Measurements from ENCODE around the gene GALNT11.

The GALNT11 gene

DNA sequence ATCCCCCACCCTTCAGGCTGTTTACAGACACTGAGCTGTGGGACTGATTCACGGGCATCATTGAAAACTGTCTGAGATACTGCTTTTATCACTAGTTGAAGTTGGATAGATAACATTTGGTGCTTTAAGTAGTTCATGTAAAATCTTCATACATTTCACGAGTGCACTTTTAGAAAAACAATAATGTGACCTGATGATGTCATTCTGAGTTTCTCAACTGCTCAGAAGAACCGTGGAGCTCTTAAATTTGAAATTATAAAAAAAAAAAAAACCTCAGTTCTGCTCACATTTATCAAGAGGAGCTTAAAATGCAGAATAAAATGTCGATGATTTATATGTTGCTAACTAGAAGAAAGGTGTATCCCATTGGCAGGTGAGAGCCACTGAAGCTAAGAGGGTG, 81.5 kb downstream of the GALNT11 start:
- Histone ChIP-seq H3K4me3 (ENCODE audit: low read depth in 1 of 5, low read length in 5 of 5) (no peak overlapping the region), H3K9me3 (ENCODE audit: control insufficient read depth in 5 of 5, low read length in 5 of 5) (no peaks in the 10 kb centered on the region), H3K4me1 (ENCODE audit: control insufficient read depth in 5 of 5, insufficient read depth in 5 of 5, low read length in 5 of 5) (no peaks in the 10 kb centered on the region), H3K36me3 (ENCODE audit: control insufficient read depth in 5 of 5, insufficient read depth in 5 of 5, low read length in 5 of 5) (peaks cover 17 to 61% (median 39%) of the 10 kb centered on the region in 5 donors), H3K9ac (ENCODE audit: low read length in 5 of 5) (no peak overlapping the region), H3K27me3 (ENCODE audit: control insufficient read depth in 5 of 5, insufficient read depth in 4 of 5, low read length in 5 of 5) (no peaks in the 10 kb centered on the region), H3K27ac (ENCODE audit: low read depth, low read length) (no peak overlapping the region)

- Histone ChIP-seq H3K4me3 (ENCODE audit: low read depth in 1 of 5, low read length in 5 of 5) (no peak overlapping the region), H3K36me3 (ENCODE audit: control insufficient read depth in 5 of 5, insufficient read depth in 5 of 5, low read length in 5 of 5) (peaks cover 17 to 59% (median 37%) of the 10 kb centered on the region in 5 donors), H3K9ac (ENCODE audit: low read length in 5 of 5) (no peak overlapping the region), H3K27me3 (ENCODE audit: control insufficient read depth in 5 of 5, insufficient read depth in 4 of 5, low read length in 5 of 5) (no peaks in the 10 kb centered on the region), H3K27ac (ENCODE audit: low read depth, low read length) (no peak overlapping the region), H3K9me3 (ENCODE audit: control insufficient read depth in 5 of 5, low read length in 5 of 5) (no peaks in the 10 kb centered on the region), H3K4me1 (ENCODE audit: control insufficient read depth in 5 of 5, insufficient read depth in 5 of 5, low read length in 5 of 5) (no peaks in the 10 kb centered on the region)
Observed at GRCh38 chr7:152107945-152108344, 82.5 kb downstream of the GALNT11 start.

DNA sequence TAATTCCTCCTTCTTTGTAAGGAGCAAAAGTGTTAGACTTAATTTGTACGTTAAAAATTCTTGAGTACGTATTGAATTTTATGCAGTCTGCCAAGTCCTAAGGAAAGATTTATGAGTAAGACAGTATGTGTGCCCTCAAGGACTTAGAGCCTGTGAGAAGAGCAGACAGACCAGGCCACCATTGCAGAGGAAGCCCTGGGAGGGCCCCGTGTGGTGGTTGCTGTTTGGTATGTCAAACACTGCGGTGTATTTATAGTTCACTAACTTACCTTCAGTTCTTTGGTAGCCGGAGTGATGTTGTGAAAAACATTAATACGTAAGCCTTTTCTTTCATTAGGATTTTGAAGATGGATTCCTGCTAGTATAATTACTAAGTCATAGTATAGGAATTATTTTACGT, 82.9 kb downstream of the GALNT11 start:
- Histone ChIP-seq H3K27me3 (ENCODE audit: control insufficient read depth in 5 of 5, insufficient read depth in 4 of 5, low read length in 5 of 5) (no peaks in the 10 kb centered on the region), H3K27ac (ENCODE audit: low read depth, low read length) (no peak overlapping the region), H3K9ac (ENCODE audit: low read length in 5 of 5) (no peak overlapping the region), H3K36me3 (ENCODE audit: control insufficient read depth in 5 of 5, insufficient read depth in 5 of 5, low read length in 5 of 5) (peaks cover 17 to 58% (median 33%) of the 10 kb centered on the region in 5 donors), H3K9me3 (ENCODE audit: control insufficient read depth in 5 of 5, low read length in 5 of 5) (no peaks in the 10 kb centered on the region), H3K4me3 (ENCODE audit: low read depth in 1 of 5, low read length in 5 of 5) (no peak overlapping the region), H3K4me1 (ENCODE audit: control insufficient read depth in 5 of 5, insufficient read depth in 5 of 5, low read length in 5 of 5) (no peaks in the 10 kb centered on the region)

GRCh38 chr7:152112829-152113228, 87.4 kb downstream of the GALNT11 start:
- no peaks in the 10 kb centered on the region for H3K4me1 ChIP-seq (ENCODE audit: control insufficient read depth in 5 of 5, insufficient read depth in 5 of 5, low read length in 5 of 5)
- H3K9me3 ChIP-seq (ENCODE audit: control insufficient read depth in 5 of 5, low read length in 5 of 5), result no peaks in the 10 kb centered on the region
- H3K4me3 ChIP-seq (ENCODE audit: low read depth in 1 of 5, low read length in 5 of 5), result no peak overlapping the region
- no peaks in the 10 kb centered on the region for H3K27me3 ChIP-seq (ENCODE audit: control insufficient read depth in 5 of 5, insufficient read depth in 4 of 5, low read length in 5 of 5)
- no peak overlapping the region for H3K9ac ChIP-seq (ENCODE audit: low read length in 5 of 5)
- peaks cover 14 to 69% (median 37%) of the 10 kb centered on the region in 5 donors for H3K36me3 ChIP-seq (ENCODE audit: control insufficient read depth in 5 of 5, insufficient read depth in 5 of 5, low read length in 5 of 5)
- no peak overlapping the region for H3K27ac ChIP-seq (ENCODE audit: low read depth, low read length)

DNA sequence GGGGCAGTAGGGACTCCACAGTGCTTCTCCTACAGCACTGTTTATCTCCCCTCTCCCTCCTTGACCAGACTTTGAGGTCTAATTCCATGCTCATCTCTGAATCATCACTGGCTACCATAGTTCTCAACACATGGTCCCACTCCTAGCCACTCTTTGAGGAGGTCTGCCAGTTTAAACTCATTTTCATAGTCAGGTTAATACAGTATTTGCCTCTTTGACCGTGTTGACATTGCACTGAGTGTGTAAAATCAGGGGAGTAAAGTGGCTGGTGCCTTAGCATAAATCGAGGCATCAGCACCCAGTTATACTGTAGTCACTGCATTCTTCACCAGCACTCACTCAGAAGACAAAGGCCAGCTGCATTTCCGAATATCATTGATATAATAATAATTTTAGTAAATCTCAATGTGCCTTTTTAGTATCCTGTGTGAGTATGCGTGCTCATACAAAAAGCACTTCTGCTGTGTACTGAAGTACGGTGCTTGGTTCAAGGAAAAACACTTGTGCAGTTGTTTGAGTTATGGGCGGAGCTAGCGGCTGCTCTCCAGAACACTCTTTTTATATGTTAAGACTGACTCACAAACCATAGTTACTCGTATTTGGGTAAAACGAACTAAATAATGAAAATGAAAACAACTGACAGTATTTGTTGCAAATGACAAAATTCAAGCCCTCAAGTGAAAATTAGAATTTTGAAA, 89.7 kb downstream of the GALNT11 start:
- Histone ChIP-seq H3K4me1 (ENCODE audit: control insufficient read depth in 5 of 5, insufficient read depth in 5 of 5, low read length in 5 of 5) (no peaks in the 10 kb centered on the region), H3K27ac (ENCODE audit: low read depth, low read length) (no peak overlapping the region), H3K4me3 (ENCODE audit: low read depth in 1 of 5, low read length in 5 of 5) (no peak overlapping the region), H3K9me3 (ENCODE audit: control insufficient read depth in 5 of 5, low read length in 5 of 5) (no peaks in the 10 kb centered on the region), H3K9ac (ENCODE audit: low read length in 5 of 5) (no peak overlapping the region), H3K36me3 (ENCODE audit: control insufficient read depth in 5 of 5, insufficient read depth in 5 of 5, low read length in 5 of 5) (peaks cover 27 to 73% (median 55%) of the 10 kb centered on the region in 5 donors), H3K27me3 (ENCODE audit: control insufficient read depth in 5 of 5, insufficient read depth in 4 of 5, low read length in 5 of 5) (no peaks in the 10 kb centered on the region)

DNA sequence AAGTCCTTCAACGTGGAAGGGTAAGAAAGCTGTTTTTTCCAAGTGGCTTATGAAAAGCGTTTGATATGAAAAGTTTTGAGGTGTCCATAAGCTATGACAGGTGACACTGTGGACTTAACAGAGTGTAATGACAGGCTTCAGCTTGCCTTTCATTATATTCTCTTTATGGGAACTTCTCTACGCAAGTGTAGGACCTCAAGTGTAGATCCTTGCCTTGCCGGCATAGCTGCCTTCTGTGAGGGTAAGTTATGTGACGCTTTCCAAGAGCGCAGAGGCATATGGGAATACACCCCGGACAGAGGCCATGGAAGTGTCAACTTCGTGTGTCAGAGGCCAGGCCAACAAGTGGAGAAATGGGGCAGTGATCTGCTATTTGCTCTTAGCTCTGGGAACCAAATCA, 91.9 kb downstream of the GALNT11 start:
- no peak overlapping the region for H3K4me3 ChIP-seq (ENCODE audit: low read depth in 1 of 5, low read length in 5 of 5)
- H3K9me3 ChIP-seq (ENCODE audit: control insufficient read depth in 5 of 5, low read length in 5 of 5), result no peaks in the 10 kb centered on the region
- H3K36me3 ChIP-seq (ENCODE audit: control insufficient read depth in 5 of 5, insufficient read depth in 5 of 5, low read length in 5 of 5), result peaks cover 27 to 82% (median 71%) of the 10 kb centered on the region in 5 donors
- H3K27me3 ChIP-seq (ENCODE audit: control insufficient read depth in 5 of 5, insufficient read depth in 4 of 5, low read length in 5 of 5), result no peaks in the 10 kb centered on the region
- no peak overlapping the region for H3K27ac ChIP-seq (ENCODE audit: low read depth, low read length)
- H3K9ac ChIP-seq (ENCODE audit: low read length in 5 of 5), result no peak overlapping the region
- no peaks in the 10 kb centered on the region for H3K4me1 ChIP-seq (ENCODE audit: control insufficient read depth in 5 of 5, insufficient read depth in 5 of 5, low read length in 5 of 5)

- Histone ChIP-seq H3K4me3 (ENCODE audit: low read depth in 1 of 5, low read length in 5 of 5) (no peak overlapping the region), H3K9me3 (ENCODE audit: control insufficient read depth in 5 of 5, low read length in 5 of 5) (peaks cover 0 to 7% (median 4%) of the 10 kb centered on the region in 5 donors), H3K27ac (ENCODE audit: low read depth, low read length) (no peak overlapping the region), H3K4me1 (ENCODE audit: control insufficient read depth in 5 of 5, insufficient read depth in 5 of 5, low read length in 5 of 5) (no peaks in the 10 kb centered on the region), H3K36me3 (ENCODE audit: control insufficient read depth in 5 of 5, insufficient read depth in 5 of 5, low read length in 5 of 5) (peaks cover 48 to 85% (median 76%) of the 10 kb centered on the region in 5 donors), H3K9ac (ENCODE audit: low read length in 5 of 5) (no peak overlapping the region), H3K27me3 (ENCODE audit: control insufficient read depth in 5 of 5, insufficient read depth in 4 of 5, low read length in 5 of 5) (no peaks in the 10 kb centered on the region)
Observed at GRCh38 chr7:152120210-152120609, 94.7 kb downstream of the GALNT11 start.

DNA sequence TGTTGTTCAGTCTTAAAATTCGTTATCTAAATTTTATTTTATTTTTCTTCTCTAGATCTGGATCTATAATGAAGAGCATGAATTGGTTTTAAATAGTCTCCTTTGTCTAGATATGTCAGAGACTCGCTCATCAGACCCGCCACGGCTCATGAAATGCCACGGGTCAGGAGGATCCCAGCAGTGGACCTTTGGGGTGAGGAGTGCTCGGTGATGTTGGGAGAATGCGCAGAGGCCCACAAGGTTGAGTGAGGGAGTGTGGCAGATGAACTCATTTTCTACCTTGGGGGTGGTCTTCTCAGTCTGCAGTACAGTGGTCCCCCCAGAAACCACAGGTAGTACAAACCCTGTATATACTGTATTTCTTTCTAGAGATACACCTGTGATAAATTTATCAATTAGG, 95.3 kb downstream of the GALNT11 start:
- Histone ChIP-seq H3K36me3 (ENCODE audit: control insufficient read depth in 5 of 5, insufficient read depth in 5 of 5, low read length in 5 of 5) (peaks cover 53 to 83% (median 78%) of the 10 kb centered on the region in 5 donors), H3K9ac (ENCODE audit: low read length in 5 of 5) (no peak overlapping the region), H3K4me3 (ENCODE audit: low read depth in 1 of 5, low read length in 5 of 5) (no peak overlapping the region), H3K27me3 (ENCODE audit: control insufficient read depth in 5 of 5, insufficient read depth in 4 of 5, low read length in 5 of 5) (no peaks in the 10 kb centered on the region), H3K4me1 (ENCODE audit: control insufficient read depth in 5 of 5, insufficient read depth in 5 of 5, low read length in 5 of 5) (no peaks in the 10 kb centered on the region), H3K9me3 (ENCODE audit: control insufficient read depth in 5 of 5, low read length in 5 of 5) (peaks cover 0 to 7% (median 4%) of the 10 kb centered on the region in 5 donors), H3K27ac (ENCODE audit: low read depth, low read length) (no peak overlapping the region)

DNA sequence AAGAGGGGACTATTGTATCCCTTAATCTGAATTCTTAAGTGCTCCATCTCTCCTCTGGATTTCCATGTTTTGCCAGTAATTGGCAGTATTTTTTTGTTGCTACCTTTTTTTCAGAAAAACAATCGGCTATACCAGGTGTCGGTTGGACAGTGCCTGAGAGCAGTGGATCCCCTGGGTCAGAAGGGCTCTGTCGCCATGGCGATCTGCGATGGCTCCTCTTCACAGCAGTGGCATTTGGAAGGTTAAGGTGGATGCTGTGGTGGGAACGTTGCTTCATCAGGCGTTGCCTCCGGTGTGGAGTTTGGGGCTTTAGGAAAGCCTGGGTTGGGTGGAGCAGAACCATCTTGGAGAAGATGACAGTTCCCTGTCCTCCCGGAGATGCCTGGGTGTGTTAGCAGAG, 96.0 kb downstream of the GALNT11 start:
- peaks cover 53 to 81% (median 76%) of the 10 kb centered on the region in 5 donors for H3K36me3 ChIP-seq (ENCODE audit: control insufficient read depth in 5 of 5, insufficient read depth in 5 of 5, low read length in 5 of 5)
- no peak overlapping the region for H3K27ac ChIP-seq (ENCODE audit: low read depth, low read length)
- no peaks in the 10 kb centered on the region for H3K4me1 ChIP-seq (ENCODE audit: control insufficient read depth in 5 of 5, insufficient read depth in 5 of 5, low read length in 5 of 5)
- H3K4me3 ChIP-seq (ENCODE audit: low read depth in 1 of 5, low read length in 5 of 5), result no peak overlapping the region
- H3K9me3 ChIP-seq (ENCODE audit: control insufficient read depth in 5 of 5, low read length in 5 of 5), result peaks cover 0 to 7% (median 4%) of the 10 kb centered on the region in 5 donors
- no peaks in the 10 kb centered on the region for H3K27me3 ChIP-seq (ENCODE audit: control insufficient read depth in 5 of 5, insufficient read depth in 4 of 5, low read length in 5 of 5)
- H3K9ac ChIP-seq (ENCODE audit: low read length in 5 of 5), result no peak overlapping the region

GRCh38 chr7:152122540-152122939, 97.1 kb downstream of the GALNT11 start:
- Histone ChIP-seq H3K27ac (ENCODE audit: low read depth, low read length) (no peak overlapping the region), H3K36me3 (ENCODE audit: control insufficient read depth in 5 of 5, insufficient read depth in 5 of 5, low read length in 5 of 5) (peaks cover 49 to 80% (median 74%) of the 10 kb centered on the region in 5 donors), H3K9ac (ENCODE audit: low read length in 5 of 5) (no peak overlapping the region), H3K4me1 (ENCODE audit: control insufficient read depth in 5 of 5, insufficient read depth in 5 of 5, low read length in 5 of 5) (peaks cover 0 to 4% (median 0%) of the 10 kb centered on the region in 5 donors), H3K9me3 (ENCODE audit: control insufficient read depth in 5 of 5, low read length in 5 of 5) (peaks cover 0 to 7% (median 4%) of the 10 kb centered on the region in 5 donors), H3K4me3 (ENCODE audit: low read depth in 1 of 5, low read length in 5 of 5) (no peak overlapping the region), H3K27me3 (ENCODE audit: control insufficient read depth in 5 of 5, insufficient read depth in 4 of 5, low read length in 5 of 5) (no peaks in the 10 kb centered on the region)

Data from subcutaneous abdominal adipose tissue (tissue), 5 donors.